Testis (tissue), 2 donors: ENCODE results near the gene TNFRSF17.

Experiments used
- CTCF ChIP-seq, 3 experiments: fragments of 450-650 bp in 2 of 3; fragments of 200-600 bp in 1 of 3; sonication (generic) in 1 of 3; IDR thresholded peaks; one replicate each; pipeline ENCODE4 v1.5.1; 2016 to 2019; ENCODE audit warnings: antibody characterized with exemption in 3 of 3, mild to moderate bottlenecking in 2 of 3, moderate library complexity in 1 of 3
- POLR2A ChIP-seq: fragments of 450-650 bp; IDR thresholded peaks from one replicate; pipeline ENCODE4 v1.6.1; 2017; ENCODE audit warnings: antibody characterized with exemption, mild to moderate bottlenecking, moderate library complexity

- TF ChIP-seq CTCF (IDR thresholded peaks at IDR 0.05) (no peak), POLR2A (no peak)
Observed at GRCh38 chr16:12002447-12003006, 37.5 kb downstream of the TNFRSF17 start.
